Spleen (tissue), 11 donors: ENCODE measurements around the gene RNU1-1. TPM values are rescaled to one million over a fixed set of nuclear protein-coding genes. Genes with fewer than 3 reads are reported as not detected.
"Not testable (repeated sequence)": the region's sequence is repeated elsewhere in the genome, so short reads cannot be mapped to it uniquely, and the experiment has no call there.

Source experiments
- DNase-seq: peaks from one replicate; pipeline ENCODE4 v3.0.0-alpha.2; 2020
- H3K27ac ChIP-seq, 8 donors: fragments of 200-600 bp; sonication (generic) in 7 of 8; 1 replicate in 4 of 8; 2 replicates in 4 of 8; pipeline versions ENCODE4 v1.5.0 to v1.8.0; 2016 to 2021; ENCODE audit warnings: inconsistent platforms in 4 of 8, mild to moderate bottlenecking in 4 of 8, moderate library complexity in 1 of 8
- H3K27me3 ChIP-seq, 7 donors: fragments of 200-600 bp; sonication (generic) in 6 of 7; replicated peaks in 1 of 7; 1 replicate in 4 of 7; 2 replicates in 3 of 7; pipeline versions ENCODE4 v1.5.0 to v1.8.0; 2016 to 2021; ENCODE audit warnings: inconsistent platforms in 3 of 7, mild to moderate bottlenecking in 1 of 7
- H3K36me3 ChIP-seq, 6 donors: fragments of 200-600 bp; sonication (generic) in 5 of 6; 1 replicate in 4 of 6; 2 replicates in 2 of 6; pipeline versions ENCODE4 v1.5.0 to v1.8.0; 2016 to 2021; ENCODE audit warnings: inconsistent platforms in 2 of 6
- H3K4me1 ChIP-seq, 6 donors: fragments of 200-600 bp; sonication (generic) in 5 of 6; 1 replicate in 3 of 6; 2 replicates in 3 of 6; pipeline versions ENCODE4 v1.5.0 to v1.8.0; 2016 to 2021; ENCODE audit warnings: inconsistent platforms in 3 of 6
- H3K4me3 ChIP-seq, 8 donors: fragments of 200-600 bp; sonication (generic) in 7 of 8; 1 replicate in 4 of 8; 2 replicates in 4 of 8; pipeline versions ENCODE4 v1.5.0 to v1.8.0; 2016 to 2021; ENCODE audit warnings: inconsistent platforms in 4 of 8, mild to moderate bottlenecking in 4 of 8, moderate library complexity in 2 of 8
- H3K9me3 ChIP-seq, 8 donors: fragments of 200-600 bp; sonication (generic) in 7 of 8; 1 replicate in 4 of 8; 2 replicates in 4 of 8; pipeline versions ENCODE4 v1.5.0 to v1.8.0; 2016 to 2021; ENCODE audit warnings: inconsistent platforms in 4 of 8
- POLR2AphosphoS5 ChIP-seq, 3 donors: sonication (generic); formaldehyde crosslinking; IDR thresholded peaks; one replicate each; pipeline ENCODE4 v1.5.1; 2017; ENCODE audit warnings: antibody characterized with exemption in 3 of 3
- WGBS, 5 donors: extraction: QIAGEN DNeasy Blood & Tissue Kit in 3 of 5; methylation state at CpG; one replicate each; pipeline versions ENCODE4 v1.1.5 to v1.1.7; 2013 to 2018; 5-methylcytosine and 5-hydroxymethylcytosine counted together
- intact Hi-C: fragments of 100-400 bp; cut with DNase I; formaldehyde crosslinking; loops from one replicate; pipeline ENCODE4 v1.15.0; 2023; ENCODE audit warnings: low total_unique reads
- polyA plus RNA-seq, 3 donors: library from polyadenylated mRNA; stranded (reverse); fragments of 200-250 nt; gene quantifications; one replicate each; pipeline ENCODE4 v1.2.1, GENCODE V29; 2013
- total RNA-seq, 7 donors: library from RNA; depleted of rRNA in 3 of 7; stranded (reverse); fragments of >200 nt in 3 of 7; fragmentation: NEBNext Ultra II Directional in 4 of 7; extraction: Animal tissue kit (Norgen Biotek cat#: 25700) in 4 of 7; gene quantifications; one replicate each; pipeline versions ENCODE4 v1.1.0 to v1.2.1, GENCODE V29; 2016 to 2021
- donor health status: healthy with polysubstance abuse.
- donor health status: DM: no; HTN: no; CAD: no; lungs with moderate emphysema.
- donor health status: DM: no; HTN: no; CAD: no.
- donor health status: Bipolar disorder and iron deficiency.
- donor health status: healthy.
- donor health status: DM: no; HTN: no; CAD: no.
- donor health status: DM: yes; HTN: yes; CAD: no.

RNU1-1 gene
- total and polyA plus RNA-seq, 10 donors = under 0.01 to 8,075 (median 6,234) TPM; not detected in 3

DNA sequence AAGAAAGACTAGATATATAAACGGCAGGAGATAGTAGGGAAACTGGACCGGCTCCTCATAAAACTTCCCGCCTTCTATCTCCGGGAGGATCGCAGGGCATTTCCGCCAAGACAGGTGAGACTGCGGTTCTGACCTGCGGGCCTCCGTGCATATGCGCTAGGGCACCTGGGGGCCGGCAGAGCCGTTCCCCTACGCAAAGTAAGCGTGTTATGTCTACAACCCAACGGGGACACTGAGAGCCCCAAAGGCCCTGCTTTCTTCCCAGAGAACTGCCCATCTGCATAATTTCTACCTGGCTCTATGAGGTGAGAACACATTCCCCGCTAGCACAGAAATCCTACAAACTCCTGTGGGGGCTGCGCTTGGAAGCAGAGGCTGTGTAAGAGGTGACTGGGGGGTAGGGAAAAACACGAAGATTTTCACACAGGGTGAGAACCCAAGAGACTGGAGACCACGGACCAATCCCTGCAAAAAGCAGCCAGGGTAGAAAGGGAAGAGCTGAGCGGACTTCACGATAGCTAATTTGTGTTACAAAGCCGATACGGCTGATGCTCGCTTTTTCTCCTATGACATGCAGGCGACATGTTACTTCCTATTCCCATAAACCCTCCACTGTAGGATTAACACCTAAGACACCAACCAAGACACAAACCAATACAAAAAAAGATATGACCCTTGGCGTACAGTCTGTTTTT is 526 bp downstream of the RNU1-1 start:
- Histone ChIP-seq H3K4me1 (peaks cover 0 to 11% (median 4%) of the 10 kb centered on the region in 6 donors), H3K4me3 (peak overlapping the region in 3 of 8 donors; percentile 12 to 55 (median 19)), H3K27me3 (peaks cover 0 to 12% (median 0%) of the 10 kb centered on the region in 7 donors), H3K27ac (peak overlapping the region in 7 of 8 donors; percentile 42 to 89 (median 65))
- H3K36me3 ChIP-seq, intact Hi-C loops, H3K9me3 ChIP-seq: not testable (repeated sequence)
- WGBS, 5 donors = 10 to 18% (median 14%) methylated on average over 18 to 26 of the region's 26 CpGs
- DNase-seq = peak; percentile 78
- peak in 1 of 3 donors; percentile 72 for TF ChIP-seq POLR2AphosphoS5 (IDR thresholded peaks at IDR 0.05)

DNA sequence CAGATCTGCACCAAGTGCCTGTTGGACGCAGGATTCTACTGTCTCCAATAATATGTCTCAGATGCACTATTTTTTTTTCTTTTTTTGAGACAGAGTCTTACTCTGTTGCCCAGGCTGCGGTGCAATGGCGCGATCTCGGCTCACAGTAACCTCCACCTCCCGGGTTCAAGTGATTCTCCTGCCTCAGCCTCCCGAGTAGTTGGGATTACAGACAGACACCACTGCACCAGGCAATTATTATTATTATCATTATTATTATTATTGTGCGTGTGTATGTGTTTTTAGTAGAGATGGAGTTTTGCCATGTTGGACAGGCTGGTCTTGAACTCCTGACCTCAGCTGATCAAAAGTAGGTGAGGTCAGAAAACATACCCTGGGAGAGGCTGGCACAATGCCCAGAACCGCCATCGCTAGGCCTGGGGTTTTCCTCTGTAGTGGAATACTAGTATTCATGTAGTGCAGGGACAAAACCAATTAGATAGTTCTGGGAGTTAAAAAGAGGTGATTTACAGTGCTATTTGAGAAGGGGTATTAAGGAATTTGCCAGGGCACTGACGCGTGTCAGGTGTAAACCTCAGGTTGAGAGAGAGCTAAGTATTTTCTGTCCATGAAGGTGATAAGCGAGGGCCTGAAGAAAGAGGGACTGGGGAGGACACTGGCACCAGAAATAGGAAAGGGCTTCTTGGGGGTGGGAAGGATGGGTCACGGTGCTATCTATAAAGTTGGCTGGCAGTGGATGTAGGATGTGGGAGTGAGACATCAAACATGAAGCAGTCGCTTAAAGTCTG is 1.3 kb downstream of the RNU1-1 start:
- H3K27me3 ChIP-seq, H3K9me3 ChIP-seq, intact Hi-C loops, H3K36me3 ChIP-seq, H3K4me3 ChIP-seq, DNase-seq: not testable (repeated sequence)
- Histone ChIP-seq H3K4me1 (peaks cover 0 to 11% (median 4%) of the 10 kb centered on the region in 6 donors), H3K27ac (peak overlapping the region in 6 of 8 donors; percentile 58 to 89 (median 68))
- 72 to 81% (median 77%) methylated on average over 12 to 15 of the region's 15 CpGs for WGBS, 5 donors

DNA sequence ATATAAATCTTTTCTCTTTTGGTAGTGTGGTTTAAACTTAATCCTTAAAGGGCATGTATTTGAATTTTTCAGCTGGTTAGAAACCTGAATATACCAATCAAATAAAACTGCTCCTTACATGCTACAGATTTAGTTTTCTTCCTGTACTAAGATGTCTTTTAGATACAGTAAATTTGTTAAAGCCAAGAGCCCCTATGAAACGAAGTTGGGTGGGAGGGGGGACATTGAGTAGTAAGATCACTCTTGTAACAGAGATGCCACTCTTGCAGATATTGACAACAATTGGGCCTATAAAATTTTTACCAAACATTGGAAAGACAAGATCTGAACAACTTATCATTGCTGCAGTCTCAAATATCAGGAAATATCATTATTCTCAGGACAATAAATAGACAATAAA is 2.2 kb downstream of the RNU1-1 start:
- WGBS, 5 donors = 45 to 76% (median 64%) methylated on average over 1 of the region's 1 CpG
- H3K27ac ChIP-seq, H3K27me3 ChIP-seq, DNase-seq, intact Hi-C loops, H3K9me3 ChIP-seq, H3K36me3 ChIP-seq, H3K4me3 ChIP-seq: not testable (repeated sequence)
- peaks cover 0 to 11% (median 4%) of the 10 kb centered on the region in 6 donors for H3K4me1 ChIP-seq

DNA sequence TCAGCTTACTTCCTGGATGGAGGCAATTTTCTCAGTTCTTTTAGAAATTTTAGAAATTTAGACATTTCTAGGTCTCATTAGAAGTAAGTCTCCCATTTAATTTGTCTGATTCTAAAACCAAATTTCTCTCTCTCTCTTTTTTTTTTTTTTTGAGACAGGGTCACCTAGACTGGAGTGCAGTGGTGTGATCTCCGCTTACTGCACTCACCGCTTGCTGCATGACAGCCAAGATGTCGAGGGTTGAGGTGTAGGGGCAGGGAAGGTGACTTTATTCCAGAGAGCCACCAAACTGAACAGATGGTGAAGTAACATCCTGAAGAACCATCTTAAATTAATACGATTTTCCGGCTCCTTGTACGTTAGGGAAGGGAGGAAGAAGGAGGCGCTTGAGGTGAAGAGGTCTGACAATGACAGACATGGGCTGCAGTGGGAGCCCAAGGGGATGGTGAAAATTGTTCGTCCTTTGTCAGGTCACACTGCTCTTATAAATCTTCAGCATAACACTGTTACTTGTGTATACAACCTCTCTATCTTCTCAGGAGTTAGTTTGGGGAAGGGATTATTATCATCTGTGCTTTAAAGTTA is 5.1 kb downstream of the RNU1-1 start:
- DNase-seq, H3K36me3 ChIP-seq, H3K27me3 ChIP-seq, H3K27ac ChIP-seq, intact Hi-C loops, H3K4me3 ChIP-seq: not testable (repeated sequence)
- peaks cover 0 to 21% (median 9%) of the 10 kb centered on the region in 8 donors for H3K9me3 ChIP-seq
- 70 to 82% (median 78%) methylated on average over 8 of the region's 8 CpGs for WGBS, 5 donors
- H3K4me1 ChIP-seq = peaks cover 0 to 11% (median 4%) of the 10 kb centered on the region in 6 donors

DNA sequence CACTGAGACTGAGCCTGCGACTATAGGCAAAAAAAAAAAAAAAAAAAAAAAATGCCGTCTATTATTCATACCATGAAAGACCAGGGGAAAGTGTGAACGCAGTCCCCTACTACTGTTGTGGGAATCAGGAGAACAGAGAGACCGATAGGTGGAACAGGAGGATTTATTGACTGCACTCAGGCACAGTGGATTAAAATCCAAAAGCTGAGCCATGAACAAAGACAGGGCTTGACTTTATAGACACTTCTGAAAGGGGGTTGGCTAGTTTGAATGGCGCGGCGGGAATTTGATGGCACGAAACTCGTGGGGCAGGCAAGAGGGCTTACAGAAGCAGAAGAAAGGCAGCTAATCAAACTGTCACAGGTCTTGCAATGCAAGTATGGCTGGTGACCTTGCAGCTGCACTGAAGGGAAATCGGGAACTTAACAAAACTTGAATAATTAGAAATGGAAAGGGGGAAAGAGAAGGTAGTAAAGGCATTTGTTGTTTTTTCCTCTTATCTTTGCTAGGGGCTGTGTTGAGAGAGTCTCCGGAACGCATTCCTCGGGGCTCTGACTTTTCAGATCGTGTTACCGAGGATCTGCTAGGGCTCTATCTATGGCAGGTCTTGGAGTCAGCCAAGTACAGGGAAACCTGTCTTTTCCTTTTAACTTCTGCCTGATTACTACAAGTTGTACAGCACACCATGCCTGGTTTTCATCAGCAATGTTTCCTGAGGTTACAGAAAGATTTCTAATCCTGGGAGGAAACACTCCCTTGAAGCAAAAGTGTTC is 7.5 kb downstream of the RNU1-1 start:
- H3K4me1 ChIP-seq, H3K27me3 ChIP-seq, H3K27ac ChIP-seq, intact Hi-C loops, H3K36me3 ChIP-seq, H3K4me3 ChIP-seq, DNase-seq: not testable (repeated sequence)
- WGBS, 5 donors = 75 to 88% (median 80%) methylated on average over 15 of the region's 15 CpGs
- H3K9me3 ChIP-seq = peaks cover 0 to 21% (median 9%) of the 10 kb centered on the region in 8 donors

DNA sequence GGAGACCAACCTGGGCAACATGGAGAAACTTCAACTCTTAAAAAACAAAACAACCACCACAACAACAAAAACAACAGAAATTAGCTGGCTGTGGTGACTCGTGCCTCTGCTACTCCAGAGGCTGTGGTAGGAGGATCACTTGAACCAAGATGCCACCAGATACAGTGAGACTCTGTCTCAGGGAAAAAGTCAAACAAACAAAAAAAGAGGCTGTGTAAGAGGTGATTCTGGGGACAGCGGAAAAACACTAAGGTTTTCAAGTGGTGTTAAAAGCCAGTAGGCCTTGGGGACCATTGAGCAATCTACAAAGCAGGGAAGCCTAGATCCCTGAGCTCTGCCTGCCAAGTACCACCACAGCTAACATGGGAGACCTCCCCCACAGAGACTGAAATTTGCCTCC is 8.2 kb downstream of the RNU1-1 start:
- H3K4me1 ChIP-seq, H3K4me3 ChIP-seq, intact Hi-C loops, H3K36me3 ChIP-seq, DNase-seq, H3K27ac ChIP-seq, H3K27me3 ChIP-seq: not testable (repeated sequence)
- peaks cover 0 to 21% (median 9%) of the 10 kb centered on the region in 8 donors for H3K9me3 ChIP-seq
- WGBS, 5 donors = 78 to 98% (median 93%) methylated on average over 2 of the region's 2 CpGs
